CD4-positive, alpha-beta T cell treated with Interleukin-6 at 100 ng/mL for 8 hours (primary cell): ENCODE results near the gene AP2M1.
A peak's percentile ranks its signal among the peaks of the same experiment; 100 is the strongest.

ENCODE experiments used
- DNase-seq: peaks from one replicate; pipeline ENCODE4 v3.0.0-alpha.2; 2020; ENCODE audit warnings: mixed read lengths, low spot score

Gene AP2M1

GRCh38 chr3:184180165-184180564 is 5.5 kb downstream of the AP2M1 start:
- no peak for DNase-seq

DNA sequence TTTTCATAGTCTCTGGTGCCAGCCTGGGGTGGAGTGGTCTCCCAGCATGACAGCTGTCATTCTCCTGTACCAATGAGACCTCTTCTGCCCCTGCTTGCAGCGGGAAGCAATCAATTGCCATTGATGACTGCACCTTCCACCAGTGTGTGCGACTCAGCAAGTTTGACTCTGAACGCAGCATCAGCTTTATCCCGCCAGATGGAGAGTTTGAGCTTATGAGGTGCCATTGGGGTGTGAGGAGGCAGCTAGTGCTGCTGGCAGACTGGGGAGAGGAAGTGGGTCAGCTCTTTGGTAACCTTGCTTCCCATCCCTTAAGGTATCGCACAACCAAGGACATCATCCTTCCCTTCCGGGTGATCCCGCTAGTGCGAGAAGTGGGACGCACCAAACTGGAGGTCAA is 6.9 kb downstream of the AP2M1 start:
- no peak for DNase-seq

DNA sequence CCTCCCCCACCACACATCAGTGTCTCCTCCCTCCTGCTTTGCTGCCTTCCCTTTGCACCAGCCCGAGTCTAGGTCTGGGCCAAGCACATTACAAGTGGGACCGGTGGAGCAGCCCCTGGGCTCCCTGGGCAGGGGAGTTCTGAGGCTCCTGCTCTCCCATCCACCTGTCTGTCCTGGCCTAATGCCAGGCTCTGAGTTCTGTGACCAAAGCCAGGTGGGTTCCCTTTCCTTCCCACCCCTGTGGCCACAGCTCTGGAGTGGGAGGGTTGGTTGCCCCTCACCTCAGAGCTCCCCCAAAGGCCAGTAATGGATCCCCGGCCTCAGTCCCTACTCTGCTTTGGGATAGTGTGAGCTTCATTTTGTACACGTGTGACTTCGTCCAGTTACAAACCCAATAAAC is 9.0 kb downstream of the AP2M1 start:
- no peak for DNase-seq

DNA sequence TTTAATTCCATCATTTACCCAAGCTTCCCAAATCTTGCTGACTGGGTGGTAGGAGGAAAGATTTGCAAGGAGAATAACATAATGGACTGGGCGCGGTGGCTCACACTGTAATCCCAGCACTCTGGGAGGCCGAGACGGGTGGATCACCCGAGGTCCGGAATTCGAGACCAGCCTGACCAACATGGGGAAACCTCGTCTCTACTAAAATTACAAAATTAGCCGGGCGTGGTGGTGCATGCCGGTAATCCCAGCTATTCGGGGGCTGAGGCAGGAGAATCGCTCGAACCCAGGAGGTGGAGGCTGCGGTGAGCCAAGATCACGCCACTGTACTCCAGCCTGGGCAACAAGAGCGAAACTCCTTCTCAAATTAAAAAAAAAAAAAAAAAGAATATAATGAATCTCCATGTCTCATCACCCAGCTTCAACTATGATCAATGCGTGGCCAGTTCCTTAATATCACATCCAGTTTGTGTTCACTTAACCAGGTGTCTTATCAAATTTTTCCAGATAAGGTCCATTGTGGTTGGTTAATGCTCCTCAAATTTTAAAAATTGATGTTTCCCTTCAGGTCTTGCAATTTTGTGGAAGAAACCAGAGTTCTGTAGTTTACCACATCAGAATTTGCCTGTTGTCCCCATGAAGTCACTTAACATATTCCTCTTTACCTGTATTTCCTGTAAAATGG is 10.0 kb downstream of the AP2M1 start:
- DNase-seq, result no peak

- DNase-seq, result peak; percentile 100
Observed at GRCh38 chr3:184185461-184186183, 11.0 kb downstream of the AP2M1 start.

GRCh38 chr3:184186184-184186901 is 11.7 kb downstream of the AP2M1 start, which contains the start of gene ABCF3:
Gene ABCF3 (plus strand): TSS chr3:184186199. CDS start chr3:184186208, 9 bp downstream.
- DNase-seq, result no peak

DNA sequence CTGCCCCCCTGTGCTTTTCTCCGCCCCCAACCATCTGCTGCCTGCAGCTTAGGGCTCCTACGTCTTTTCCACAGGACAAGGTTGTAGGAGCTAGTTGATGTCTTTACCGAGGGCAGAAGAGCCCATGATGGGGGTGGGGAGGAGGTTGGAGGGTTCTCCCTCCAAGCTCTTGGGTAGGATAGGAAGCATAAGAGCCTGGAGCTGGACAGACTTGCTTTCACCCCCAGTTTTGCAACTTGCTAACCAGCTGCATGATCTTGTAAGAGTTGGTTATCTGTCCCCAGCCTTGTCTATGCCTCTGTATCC is 12.2 kb downstream of the AP2M1 start:
- no peak for DNase-seq

GRCh38 chr3:184188080-184188479 is 13.4 kb downstream of the AP2M1 start:
- no peak for DNase-seq

- no peak for DNase-seq
Observed at GRCh38 chr3:184189421-184189820, 14.8 kb downstream of the AP2M1 start.

GRCh38 chr3:184192889-184193288 is 18.2 kb downstream of the AP2M1 start:
- no peak for DNase-seq

- DNase-seq, result no peak
Observed at GRCh38 chr3:184193991-184194539, 19.4 kb downstream of the AP2M1 start.

GRCh38 chr3:184196536-184196935 is 21.9 kb downstream of the AP2M1 start:
- no peak for DNase-seq

GRCh38 chr3:184198509-184198908 is 23.9 kb downstream of the AP2M1 start:
- no peak for DNase-seq

DNA sequence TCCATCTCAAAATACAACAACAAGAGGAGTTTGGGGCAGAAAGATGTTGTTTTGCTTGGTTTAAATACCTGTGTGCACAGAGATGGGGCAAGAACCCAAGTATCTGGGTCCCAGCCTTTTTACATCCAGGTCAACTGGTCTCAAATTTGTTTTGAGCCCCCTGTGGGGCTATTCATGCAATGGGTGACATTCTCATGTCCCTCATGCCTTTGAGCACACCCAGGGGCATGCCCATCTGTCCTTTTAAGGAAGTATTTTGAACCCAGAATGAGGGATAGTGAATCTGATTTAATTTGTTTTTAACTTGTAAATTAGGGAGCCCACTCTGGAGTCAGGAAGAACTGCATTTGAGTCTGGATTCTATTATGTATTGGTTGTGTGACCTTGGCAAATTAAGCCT is 26.2 kb downstream of the AP2M1 start:
- DNase-seq, result no peak

- no peak for DNase-seq
Observed at GRCh38 chr3:184203526-184203925, 28.9 kb downstream of the AP2M1 start.

GRCh38 chr3:184209146-184209923 is 34.7 kb downstream of the AP2M1 start:
- no peak for DNase-seq

- no peak for DNase-seq
Observed at GRCh38 chr3:184211297-184211696, 36.6 kb downstream of the AP2M1 start.

- DNase-seq, result no peak
Observed at GRCh38 chr3:184211718-184212117, 37.1 kb downstream of the AP2M1 start.

DNA sequence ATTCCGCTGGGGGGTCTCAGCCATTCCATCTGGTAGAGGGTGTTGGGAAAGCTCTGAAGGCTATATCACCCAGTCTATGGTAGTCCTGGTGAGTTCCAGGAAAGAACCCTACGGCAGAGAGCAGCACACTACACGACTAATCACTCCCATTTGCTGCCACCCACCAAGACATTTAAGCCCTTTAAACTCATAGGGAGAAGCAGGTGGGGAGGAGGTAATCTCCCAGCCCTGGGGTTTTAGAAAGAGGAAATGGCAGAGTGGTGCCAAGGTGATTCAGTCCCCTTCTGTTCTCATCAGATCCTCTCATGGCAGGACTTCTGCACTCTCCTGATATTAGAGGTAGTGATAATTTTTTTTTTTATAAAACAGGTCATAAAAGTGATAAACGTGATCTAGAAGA is 44.2 kb downstream of the AP2M1 start:
- no peak for DNase-seq

GRCh38 chr3:184222521-184222920 is 47.9 kb downstream of the AP2M1 start:
- DNase-seq, result no peak

DNA sequence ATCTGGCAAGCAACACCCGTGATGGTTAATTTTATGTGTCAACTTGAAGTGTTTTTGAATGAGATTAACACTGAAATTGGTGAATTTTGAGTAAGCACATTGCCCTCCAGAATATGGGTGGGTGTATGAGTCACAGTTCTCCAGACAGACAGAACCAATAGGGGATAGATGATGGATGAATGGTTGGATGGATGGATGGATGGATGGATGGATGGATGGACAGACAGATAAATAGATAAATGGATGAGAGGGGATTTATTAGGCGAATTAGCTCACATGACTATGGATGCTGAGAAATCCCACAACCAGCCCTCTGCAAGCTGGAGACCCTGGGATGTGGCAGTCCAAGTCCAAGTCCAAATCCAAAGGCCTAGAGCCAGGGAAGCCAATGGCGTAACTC is 49.3 kb downstream of the AP2M1 start:
- no peak for DNase-seq

- DNase-seq, result peak; percentile 57
Observed at GRCh38 chr3:184227481-184227935, 52.9 kb downstream of the AP2M1 start.
